IMR-90 (cell line): ENCODE measurements around the gene CXCL12. TPM values are rescaled to one million over a fixed set of nuclear protein-coding genes. Genes with fewer than 3 reads are reported as not detected.

Experiments used
- ATAC-seq: fragments of 200-7000 bp; cut with Tn5 transposase; 2 replicates; pipeline ENCODE4 v1.9.1; 2020; ENCODE audit warnings: low read depth, mild to moderate bottlenecking, moderate library complexity
- BruUV-seq: library from RNA; stranded (reverse); fragments of 400-500 nt; replicated peaks from 2 replicates; lab custom pipeline; 2021; lab: Mats Ljungman, UMichigan
- CTCF ChIA-PET: fragments of 300-600 bp; formaldehyde crosslinking; extraction: SDS; loops from one replicate; lab custom pipeline; 2021; ENCODE audit warnings: antibody characterized with exemption; lab: Yijun Ruan, JAX
- POLR2A ChIA-PET: fragments of 300-600 bp; sonication (Branson Sonifier 250); formaldehyde crosslinking; loops from one replicate; lab custom pipeline; 2022; ENCODE audit warnings: antibody characterized with exemption; ENCODE audit not compliant: unreplicated experiment; lab: Charles Lee
- DNase-seq: peaks from one replicate; pipeline ENCODE4 v3.0.0; 2013
- H2AFZ ChIP-seq: replicated peaks from 2 replicates; pipeline ENCODE3; 2013; ENCODE audit warnings: low read length, mild to moderate bottlenecking; ENCODE audit not compliant: poor library complexity
- H2AK5ac ChIP-seq: 2 replicates; pipeline ENCODE4 v1.6.1; 2013; ENCODE audit warnings: low read depth, low read length, inconsistent platforms
- H2AK9ac ChIP-seq: replicated peaks from 2 replicates; pipeline ENCODE3; 2013; ENCODE audit warnings: mild to moderate bottlenecking, low read depth, low read length, moderate library complexity; ENCODE audit not compliant: poor library complexity
- H2BK120ac ChIP-seq: 2 replicates; pipeline ENCODE4 v1.6.1; 2013; ENCODE audit warnings: low read depth, low read length, inconsistent platforms
- H2BK15ac ChIP-seq: 3 replicates; pipeline ENCODE4 v1.6.1; 2013; ENCODE audit warnings: low read depth, low read length, inconsistent platforms
- H2BK20ac ChIP-seq: 2 replicates; pipeline ENCODE4 v1.6.1; 2013; ENCODE audit warnings: low read depth, mild to moderate bottlenecking, inconsistent platforms, low read length, moderate library complexity
- H2BK5ac ChIP-seq: 2 replicates; pipeline ENCODE4 v1.6.1; 2013; ENCODE audit warnings: mild to moderate bottlenecking, low read depth, low read length, inconsistent platforms; ENCODE audit not compliant: poor library complexity, severe bottlenecking
- H3K14ac ChIP-seq: replicated peaks from 2 replicates; pipeline ENCODE4 v1.6.1; 2013; ENCODE audit warnings: low read depth, low read length, inconsistent platforms
- H3K18ac ChIP-seq: 2 replicates; pipeline ENCODE4 v1.6.1; 2013; ENCODE audit warnings: low read depth, low read length, control low read depth
- H3K23ac ChIP-seq: 2 replicates; pipeline ENCODE4 v1.6.1; 2013; ENCODE audit warnings: low read depth, low read length, inconsistent platforms
- H3K27ac ChIP-seq: 2 replicates; pipeline ENCODE4 v1.5.1; 2013; ENCODE audit warnings: mild to moderate bottlenecking, control low read depth, low read length; ENCODE audit not compliant: insufficient read depth
- H3K27me3 ChIP-seq: 2 replicates; pipeline ENCODE4 v1.6.1; 2013; ENCODE audit warnings: low read length; ENCODE audit not compliant: control insufficient read depth, insufficient read depth
- H3K36me3 ChIP-seq: 2 replicates; pipeline ENCODE4 v1.6.1; 2013; ENCODE audit warnings: low read length, mixed read lengths; ENCODE audit not compliant: control insufficient read depth, insufficient read depth
- H3K4ac ChIP-seq: 2 replicates; pipeline ENCODE4 v1.6.1; 2013; ENCODE audit warnings: low read depth, low read length, inconsistent platforms
- H3K4me1 ChIP-seq: 2 replicates; pipeline ENCODE4 v1.6.1; 2013; ENCODE audit warnings: low read length, mixed read lengths; ENCODE audit not compliant: control insufficient read depth, insufficient read depth
- H3K4me2 ChIP-seq: 2 replicates; pipeline ENCODE4 v1.6.1; 2013; ENCODE audit warnings: low read depth, mild to moderate bottlenecking, control low read depth, low read length, moderate library complexity
- H3K4me3 ChIP-seq: 2 replicates; pipeline ENCODE4 v1.5.1; 2013; ENCODE audit warnings: low read depth, mild to moderate bottlenecking, control low read depth, low read length, moderate library complexity; ENCODE audit not compliant: insufficient read depth
- H3K56ac ChIP-seq: 2 replicates; pipeline ENCODE4 v1.6.1; 2013; ENCODE audit warnings: low read length, inconsistent platforms; ENCODE audit not compliant: insufficient read depth; ENCODE audit errors: extremely low read depth
- H3K79me1 ChIP-seq, 2 experiments: 2 replicates each; pipeline ENCODE4 v1.6.1; 2013; ENCODE audit warnings: low read length in 2 of 2, inconsistent platforms in 1 of 2, low read depth in 1 of 2
- H3K9ac ChIP-seq: 2 replicates; pipeline ENCODE4 v1.6.1; 2013; ENCODE audit warnings: low read depth, low read length, control low read depth
- H3K9me1 ChIP-seq: 2 replicates; pipeline ENCODE4 v1.6.1; 2013; ENCODE audit warnings: low read length, inconsistent platforms; ENCODE audit not compliant: insufficient read depth
- H3K9me3 ChIP-seq: 2 replicates; pipeline ENCODE4 v1.6.1; 2013; ENCODE audit warnings: low read length; ENCODE audit not compliant: control insufficient read depth, insufficient read depth
- H4K20me1 ChIP-seq: 2 replicates; pipeline ENCODE4 v1.6.1; 2013; ENCODE audit warnings: low read length, inconsistent platforms; ENCODE audit not compliant: insufficient read depth
- H4K5ac ChIP-seq: 2 replicates; pipeline ENCODE4 v1.6.1; 2013; ENCODE audit warnings: mild to moderate bottlenecking, low read depth, low read length, control low read depth
- H4K8ac ChIP-seq, 2 experiments: 2 replicates each; pipeline ENCODE4 v1.6.1; 2013; ENCODE audit warnings: low read depth in 2 of 2, low read length in 2 of 2, control low read depth in 1 of 2, inconsistent platforms in 1 of 2
- H4K91ac ChIP-seq: 2 replicates; pipeline ENCODE4 v1.6.1; 2013; ENCODE audit warnings: low read depth, low read length, inconsistent platforms; ENCODE audit not compliant: insufficient read depth
- BHLHE40 ChIP-seq: fragments of 150-350 bp; IDR thresholded peaks from 2 replicates; pipeline ENCODE4 v1.6.1; 2016; ENCODE audit warnings: mild to moderate bottlenecking, low read depth, low read length
- CTCF ChIP-seq: conservative IDR thresholded peaks from 2 replicates; pipeline ENCODE4 v1.5.1; 2012; ENCODE audit warnings: mild to moderate bottlenecking, low read depth, low read length, improper control_type of control experiment
- ELK1 ChIP-seq: fragments of 150-350 bp; IDR thresholded peaks from 2 replicates; pipeline ENCODE4 v1.6.1; 2016; ENCODE audit warnings: low read depth, mild to moderate bottlenecking, low read length, moderate library complexity, borderline replicate concordance
- MAFK ChIP-seq: IDR thresholded peaks from 2 replicates; pipeline ENCODE4 v1.6.1; 2012; ENCODE audit warnings: low read depth, low read length, improper control_type of control experiment
- MAZ ChIP-seq: IDR thresholded peaks from 2 replicates; pipeline ENCODE4 v1.6.1; 2012; ENCODE audit warnings: low read depth, mild to moderate bottlenecking, low read length, improper control_type of control experiment, moderate library complexity, borderline replicate concordance
- POLR2A ChIP-seq: IDR thresholded peaks from 2 replicates; pipeline ENCODE4 v1.6.1; 2012; ENCODE audit warnings: mild to moderate bottlenecking, low read depth, low read length
- RCOR1 ChIP-seq: IDR thresholded peaks from 2 replicates; pipeline ENCODE4 v1.6.1; 2012; ENCODE audit warnings: mild to moderate bottlenecking, low read length, improper control_type of control experiment; ENCODE audit not compliant: insufficient replicate concordance
- RFX5 ChIP-seq: IDR thresholded peaks from 2 replicates; pipeline ENCODE4 v1.8.0; 2012; ENCODE audit warnings: low read depth, mild to moderate bottlenecking, low read length, moderate library complexity
- dilution Hi-C: fragments of 300-500 bp; cut with HindIII; formaldehyde crosslinking; loops from one replicate; pipeline ENCODE4 v1.14.3; 2018; ENCODE audit warnings: low sequenced_read_pairs; ENCODE audit not compliant: unreplicated experiment
- in situ Hi-C: fragments of 300-500 bp; cut with MboI; formaldehyde crosslinking; loops from 3 replicates; pipeline ENCODE4 v1.14.3; 2019; ENCODE audit warnings: low sequenced_read_pairs, inconsistent platforms, mixed read lengths
- intact Hi-C: fragments of 100-400 bp; cut with micrococcal nuclease; formaldehyde crosslinking; loops from 2 replicates; pipeline ENCODE4 v1.10.0; 2022
- polyA plus RNA-seq, 3 experiments: library from polyadenylated mRNA; depleted of rRNA; stranded (reverse); fragments of >200 nt; gene quantifications; 2 replicates each; pipeline ENCODE4 v1.2.3, GENCODE V29; 2012; ENCODE audit warnings: low replicate concordance in 1 of 3
- total RNA-seq: library from RNA; depleted of rRNA; stranded (reverse); fragments of >200 nt; gene quantifications from 2 replicates; pipeline ENCODE4 v1.2.3, GENCODE V29; 2012

CXCL12 gene
- total and polyA plus RNA-seq, 2 of the 4 experiments (the other 2 are of a cell fraction), result 15.8 to 80.7 TPM

- no TSS peak for BruUV-seq
- no peak overlapping the region for H4K5ac ChIP-seq
- no peak overlapping the region for H2BK5ac ChIP-seq
- H4K8ac ChIP-seq, result no peak overlapping the region
- no peak overlapping the region for H2AK5ac ChIP-seq
- H2AK9ac ChIP-seq, result no peak overlapping the region
- no peak overlapping the region for H3K23ac ChIP-seq
- H3K36me3 ChIP-seq, result no peaks in the 10 kb centered on the region
- TF ChIP-seq BHLHE40 (no peak), MAFK (no peak), RFX5 (no peak), ELK1 (no peak), POLR2A (no peak), MAZ (no peak), CTCF (no peak), RCOR1 (no peak)
- H3K9ac ChIP-seq, result no peak overlapping the region
- H3K79me1 ChIP-seq, result no peaks in the 10 kb centered on the region
- CTCF ChIA-PET, result no interaction called here
- dilution Hi-C loops, result no loop called here
- no peaks in the 10 kb centered on the region for H4K20me1 ChIP-seq
- H3K27me3 ChIP-seq, result peaks cover 10% of the 10 kb centered on the region
- in situ Hi-C loops, result no loop called here
- no peak overlapping the region for H3K4me3 ChIP-seq
- no peak for ATAC-seq
- no peak overlapping the region for H2AFZ ChIP-seq
- no peak overlapping the region for H3K14ac ChIP-seq
- no peak overlapping the region for H3K27ac ChIP-seq
- no peak overlapping the region for H3K56ac ChIP-seq
- no peak overlapping the region for H2BK20ac ChIP-seq
- peaks cover 6% of the 10 kb centered on the region; the same call in 1 of the 2 replicates for H3K9me1 ChIP-seq
- no peak overlapping the region for H3K18ac ChIP-seq
- intact Hi-C loops, result no loop called here
- DNase-seq, result no peak
- H4K91ac ChIP-seq, result no peak overlapping the region
- H2BK120ac ChIP-seq, result no peak overlapping the region
- 0 out of 2 replicates have a peak, but pooled peaks cover 2% of the 10 kb centered on the region for H3K9me3 ChIP-seq
- H3K4ac ChIP-seq, result no peak overlapping the region
- no peak overlapping the region for H2BK15ac ChIP-seq
- H3K4me2 ChIP-seq, result no peak overlapping the region
- POLR2A ChIA-PET, result no interaction called here
- peaks cover 13% of the 10 kb centered on the region for H3K4me1 ChIP-seq
Observed at GRCh38 chr10:44330431-44330830, 54.5 kb downstream of the CXCL12 start.
